Left ventricle myocardium inferior (tissue), 1 donor: ENCODE results near the gene TRIM69. TPM values are rescaled to one million over a fixed set of nuclear protein-coding genes. Genes with fewer than 3 reads are reported as not detected.
"Not testable (repeated sequence)": the region's sequence is repeated elsewhere in the genome, so short reads cannot be mapped to it uniquely, and the experiment has no call there.

Source experiments
- DNase-seq: peaks from one replicate; pipeline ENCODE4 v3.0.0-alpha.2; 2020
- H3K27ac ChIP-seq: fragments of 200-600 bp; replicated peaks from 2 replicates; pipeline ENCODE4 v1.8.0; 2021
- H3K27me3 ChIP-seq: fragments of 200-600 bp; 2 replicates; pipeline ENCODE4 v1.8.0; 2021; ENCODE audit warnings: low read depth
- H3K36me3 ChIP-seq: fragments of 200-600 bp; 2 replicates; pipeline ENCODE4 v1.8.0; 2021
- H3K4me1 ChIP-seq: fragments of 200-600 bp; 2 replicates; pipeline ENCODE4 v1.8.0; 2021
- H3K4me3 ChIP-seq: fragments of 200-600 bp; 2 replicates; pipeline ENCODE4 v1.8.0; 2021; ENCODE audit warnings: mild to moderate bottlenecking, moderate library complexity
- H3K9me3 ChIP-seq: fragments of 200-600 bp; replicated peaks from 2 replicates; pipeline ENCODE4 v1.8.0; 2021
- intact Hi-C: fragments of 100-400 bp; cut with micrococcal nuclease; formaldehyde crosslinking; loops from one replicate; pipeline ENCODE4 v1.11.0; 2022
- total RNA-seq: library from RNA; stranded (reverse); fragmentation: NEBNext Ultra II Directional; extraction: Animal tissue kit (Norgen Biotek cat#: 25700); gene quantifications from one replicate; pipeline ENCODE4 v1.2.1, GENCODE V29; 2021
- TF ChIP-seq, protein P1 (sequence below): fragments of 200-600 bp; IDR thresholded peaks from 2 replicates; pipeline ENCODE4 v1.8.0; 2021; ENCODE audit warnings: antibody characterized with exemption, mild to moderate bottlenecking, borderline replicate concordance
- donor health status: DM: no; HTN: yes; CAD: no; lungs with severe emphysema.

Gene TRIM69
- total RNA-seq, 1 donor from 2014 or later: 57.6 TPM

DNA sequence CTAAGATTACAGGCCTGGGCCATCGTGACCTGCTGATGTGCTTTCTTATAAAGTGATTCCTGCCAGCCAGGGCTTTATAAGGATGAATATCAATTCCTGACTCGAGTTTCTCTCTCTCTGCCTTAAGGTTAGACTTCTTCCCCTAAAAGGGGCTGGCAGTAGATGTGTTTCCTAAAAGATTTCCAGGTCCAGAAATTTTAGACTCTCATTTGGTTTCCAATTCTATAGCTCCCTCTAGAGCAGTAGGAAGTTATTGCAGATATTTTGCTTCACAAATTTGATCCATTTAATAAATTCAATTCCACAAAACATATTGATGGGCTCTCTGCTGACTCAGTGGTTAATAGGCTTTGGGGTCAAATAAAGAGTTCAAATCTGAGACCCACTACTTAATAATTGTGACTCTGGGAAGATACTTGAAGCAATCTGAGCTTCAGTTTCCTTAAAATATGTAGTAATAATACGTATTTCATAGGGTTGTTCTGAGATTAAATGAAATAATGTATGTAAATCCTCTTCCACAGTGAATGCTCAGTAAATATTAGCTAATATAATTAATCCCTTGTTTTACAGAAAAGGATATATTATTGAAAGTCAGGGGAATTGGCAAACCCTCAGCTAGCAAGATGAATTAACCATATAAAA, 2.1 kb downstream of the TRIM69 start:
- no peak overlapping the region for H3K27ac ChIP-seq

DNA sequence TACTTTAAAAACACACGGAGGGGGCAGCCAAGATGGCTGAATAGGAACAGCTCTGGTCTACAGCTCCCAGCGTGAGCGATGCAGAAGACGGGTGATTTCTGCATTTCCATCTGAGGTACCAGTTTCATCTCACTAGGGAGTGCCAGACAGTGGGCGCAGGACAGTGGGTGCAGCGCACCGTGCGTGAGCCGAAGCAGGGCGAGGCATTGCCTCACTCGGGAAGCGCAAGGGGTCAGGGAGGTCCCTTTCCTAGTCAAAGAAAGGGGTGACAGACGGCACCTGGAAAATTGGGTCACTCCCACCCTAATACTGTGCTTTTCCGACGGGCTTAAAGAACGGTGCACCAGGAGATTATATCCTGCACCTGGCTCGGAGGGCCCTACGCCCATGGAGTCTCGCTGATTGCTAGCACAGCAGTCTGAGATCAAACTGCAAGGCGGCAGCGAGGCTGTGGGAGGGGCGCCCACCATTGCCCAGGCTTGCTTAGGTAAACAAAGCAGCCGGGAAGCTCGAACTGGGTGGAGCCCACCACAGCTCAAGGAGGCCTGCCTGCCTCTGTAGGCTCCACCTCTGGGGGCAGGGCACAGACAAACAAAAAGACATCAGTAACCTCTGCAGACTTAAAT, 3.0 kb downstream of the TRIM69 start:
- H3K27ac ChIP-seq, H3K27me3 ChIP-seq, H3K9me3 ChIP-seq, DNase-seq, H3K4me3 ChIP-seq, H3K36me3 ChIP-seq: not testable (repeated sequence)
- intact Hi-C loops: loop anchor here (5.0 kb wide), 1 partner anchor 77 kb away; the partner anchor contains the start of gene SPG11
- H3K4me1 ChIP-seq: peaks cover 22% of the 10 kb centered on the region

More for the DNA sequence above, 2.1 kb downstream of the TRIM69 start:
- Histone ChIP-seq H3K9me3 (no peaks in the 10 kb centered on the region), H3K4me3 (no peak overlapping the region), H3K4me1 (peaks cover 22% of the 10 kb centered on the region), H3K36me3 (no peaks in the 10 kb centered on the region), H3K27me3 (no peaks in the 10 kb centered on the region)
- DNase-seq: no peak
- TF ChIP-seq, protein P1, sequence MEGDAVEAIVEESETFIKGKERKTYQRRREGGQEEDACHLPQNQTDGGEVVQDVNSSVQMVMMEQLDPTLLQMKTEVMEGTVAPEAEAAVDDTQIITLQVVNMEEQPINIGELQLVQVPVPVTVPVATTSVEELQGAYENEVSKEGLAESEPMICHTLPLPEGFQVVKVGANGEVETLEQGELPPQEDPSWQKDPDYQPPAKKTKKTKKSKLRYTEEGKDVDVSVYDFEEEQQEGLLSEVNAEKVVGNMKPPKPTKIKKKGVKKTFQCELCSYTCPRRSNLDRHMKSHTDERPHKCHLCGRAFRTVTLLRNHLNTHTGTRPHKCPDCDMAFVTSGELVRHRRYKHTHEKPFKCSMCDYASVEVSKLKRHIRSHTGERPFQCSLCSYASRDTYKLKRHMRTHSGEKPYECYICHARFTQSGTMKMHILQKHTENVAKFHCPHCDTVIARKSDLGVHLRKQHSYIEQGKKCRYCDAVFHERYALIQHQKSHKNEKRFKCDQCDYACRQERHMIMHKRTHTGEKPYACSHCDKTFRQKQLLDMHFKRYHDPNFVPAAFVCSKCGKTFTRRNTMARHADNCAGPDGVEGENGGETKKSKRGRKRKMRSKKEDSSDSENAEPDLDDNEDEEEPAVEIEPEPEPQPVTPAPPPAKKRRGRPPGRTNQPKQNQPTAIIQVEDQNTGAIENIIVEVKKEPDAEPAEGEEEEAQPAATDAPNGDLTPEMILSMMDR: peak; percentile 83
- intact Hi-C loops: loop anchor here (5.0 kb wide), 1 partner anchor 76 kb away; the partner anchor contains the start of gene SPG11

DNA sequence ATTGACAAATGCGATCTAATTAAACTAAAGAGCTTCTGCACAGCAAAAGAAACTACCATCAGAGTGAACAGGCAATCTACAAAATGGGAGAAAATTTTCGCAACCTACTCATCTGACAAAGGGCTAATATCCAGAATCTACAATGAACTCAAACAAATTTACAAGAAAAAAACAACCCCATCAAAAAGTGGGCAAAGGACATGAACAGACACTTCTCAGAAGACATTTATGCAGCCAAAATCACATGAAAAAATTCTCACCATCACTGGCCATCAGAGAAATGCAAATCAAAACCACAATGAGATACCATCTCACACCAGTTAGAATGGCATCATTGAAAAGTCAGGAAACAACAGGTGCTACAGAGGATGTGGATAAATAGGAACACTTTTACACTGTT, 7.1 kb downstream of the TRIM69 start:
- H3K36me3 ChIP-seq, H3K4me3 ChIP-seq, H3K27me3 ChIP-seq, H3K9me3 ChIP-seq, H3K27ac ChIP-seq, intact Hi-C loops, H3K4me1 ChIP-seq, DNase-seq: not testable (repeated sequence)

DNA sequence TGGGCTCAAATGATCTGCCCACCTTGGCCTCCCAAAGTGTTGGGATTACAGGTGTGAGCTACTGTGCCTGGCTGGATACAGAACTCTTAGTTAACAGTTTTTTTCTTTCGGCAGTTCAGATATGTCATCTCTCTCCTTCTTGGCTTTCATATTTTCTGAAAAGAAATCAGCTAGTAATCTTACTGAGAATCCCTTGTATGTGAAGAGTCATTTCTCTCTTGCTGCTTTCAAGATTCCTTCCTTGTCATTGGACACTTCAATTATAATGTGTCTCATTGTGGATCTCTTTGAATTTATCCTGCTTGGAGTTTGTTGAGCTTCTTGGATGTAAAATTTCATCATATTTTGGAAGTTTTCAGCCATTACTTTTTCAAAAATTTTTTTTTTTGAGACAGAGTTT, 17.0 kb downstream of the TRIM69 start:
- Histone ChIP-seq H3K27me3 (no peaks in the 10 kb centered on the region), H3K9me3 (peaks cover 16% of the 10 kb centered on the region), H3K27ac (no peak overlapping the region), H3K4me1 (no peaks in the 10 kb centered on the region), H3K4me3 (no peak overlapping the region), H3K36me3 (no peaks in the 10 kb centered on the region)
- TF ChIP-seq, protein P1: no peak
- intact Hi-C loops: no loop called here
- no peak for DNase-seq

DNA sequence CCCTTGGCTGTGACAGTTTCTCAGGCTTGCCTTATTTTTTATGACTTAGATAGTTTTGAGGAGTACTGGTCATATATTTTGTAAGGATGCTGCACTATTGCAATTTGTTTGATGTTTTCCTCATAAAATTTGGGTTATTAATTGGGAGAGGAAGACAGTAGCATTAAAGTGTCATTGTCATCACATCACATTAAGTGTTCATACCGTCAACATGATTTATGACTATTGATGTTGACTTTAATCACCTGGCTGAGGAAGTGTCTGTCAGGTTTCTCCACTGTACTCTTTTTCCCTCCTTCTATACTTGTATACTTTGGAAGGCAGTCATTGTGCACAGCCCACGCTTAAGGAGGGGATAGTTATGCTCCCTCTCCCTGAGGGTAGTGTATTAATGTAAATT, 26.9 kb downstream of the TRIM69 start:
- TF ChIP-seq, protein P1: no peak
- no peaks in the 10 kb centered on the region for H3K9me3 ChIP-seq
- H3K36me3 ChIP-seq: no peaks in the 10 kb centered on the region
- H3K27ac ChIP-seq: no peak overlapping the region
- H3K4me1 ChIP-seq: no peaks in the 10 kb centered on the region
- DNase-seq: no peak
- intact Hi-C loops: no loop called here
- no peak overlapping the region for H3K4me3 ChIP-seq
- H3K27me3 ChIP-seq: no peaks in the 10 kb centered on the region

DNA sequence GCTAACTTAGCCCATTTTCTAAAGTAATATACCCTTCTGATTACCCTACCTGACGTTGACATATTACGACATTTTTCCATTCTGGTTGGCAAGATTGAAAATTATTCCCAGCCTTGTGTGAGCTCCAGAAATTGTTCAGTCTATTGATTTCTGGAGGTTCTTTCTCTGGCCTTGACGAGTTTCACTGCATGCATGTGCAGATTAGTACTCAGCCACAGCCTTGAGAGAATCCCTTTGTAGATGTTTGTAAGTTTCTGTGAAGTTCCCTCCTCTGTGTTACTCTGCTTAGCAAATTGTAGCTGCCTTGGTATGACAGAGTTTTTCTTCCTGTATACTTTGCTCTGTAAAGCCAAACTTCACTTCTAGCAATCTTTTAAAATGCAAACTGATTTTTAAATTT, 27.5 kb downstream of the TRIM69 start:
- TF ChIP-seq, protein P1: no peak
- Histone ChIP-seq H3K9me3 (no peaks in the 10 kb centered on the region), H3K4me1 (no peaks in the 10 kb centered on the region), H3K36me3 (no peaks in the 10 kb centered on the region), H3K27ac (no peak overlapping the region), H3K4me3 (no peak overlapping the region), H3K27me3 (no peaks in the 10 kb centered on the region)
- intact Hi-C loops: no loop called here
- no peak for DNase-seq
